NT2/D1 (cell line): Measurements from ENCODE around the gene CRAT.

Experiments
- DNase-seq: peaks from one replicate; pipeline ENCODE4 v3.0.0-alpha.2; 2011; ENCODE audit warnings: low read depth, low spot score
- H3K27me3 ChIP-seq: 2 replicates; pipeline ENCODE4 v1.6.0; 2011; ENCODE audit warnings: mild to moderate bottlenecking; ENCODE audit not compliant: insufficient read length, insufficient read depth
- H3K36me3 ChIP-seq: 2 replicates; pipeline ENCODE4 v1.6.1; 2011; ENCODE audit warnings: mild to moderate bottlenecking, low read length, mixed read lengths; ENCODE audit not compliant: insufficient read depth, insufficient read length
- H3K4me1 ChIP-seq: 2 replicates; pipeline ENCODE4 v1.5.1; 2011; ENCODE audit not compliant: insufficient read depth, insufficient read length
- H3K4me3 ChIP-seq: 2 replicates; pipeline ENCODE4 v1.5.1; 2011; ENCODE audit warnings: low read depth; ENCODE audit not compliant: insufficient read length
- H3K9ac ChIP-seq: 2 replicates; pipeline ENCODE4 v1.6.0; 2011; ENCODE audit warnings: low read depth; ENCODE audit not compliant: insufficient read length
- H3K9me3 ChIP-seq: 2 replicates; pipeline ENCODE4 v1.5.1; 2011; ENCODE audit warnings: mild to moderate bottlenecking, low read length; ENCODE audit not compliant: insufficient read depth
- SUZ12 ChIP-seq: IDR thresholded peaks from 2 replicates; pipeline ENCODE4 v1.6.1; 2011; ENCODE audit not compliant: insufficient read length, insufficient read depth; ENCODE audit errors: extremely low read depth
- YY1 ChIP-seq: IDR thresholded peaks from 2 replicates; pipeline ENCODE4 v1.6.1; 2011; ENCODE audit not compliant: insufficient read length, insufficient read depth
- ZNF274 ChIP-seq: IDR thresholded peaks from 2 replicates; pipeline ENCODE4 v1.6.1; 2011; ENCODE audit warnings: mild to moderate bottlenecking, low read depth, low read length

The CRAT gene

DNA sequence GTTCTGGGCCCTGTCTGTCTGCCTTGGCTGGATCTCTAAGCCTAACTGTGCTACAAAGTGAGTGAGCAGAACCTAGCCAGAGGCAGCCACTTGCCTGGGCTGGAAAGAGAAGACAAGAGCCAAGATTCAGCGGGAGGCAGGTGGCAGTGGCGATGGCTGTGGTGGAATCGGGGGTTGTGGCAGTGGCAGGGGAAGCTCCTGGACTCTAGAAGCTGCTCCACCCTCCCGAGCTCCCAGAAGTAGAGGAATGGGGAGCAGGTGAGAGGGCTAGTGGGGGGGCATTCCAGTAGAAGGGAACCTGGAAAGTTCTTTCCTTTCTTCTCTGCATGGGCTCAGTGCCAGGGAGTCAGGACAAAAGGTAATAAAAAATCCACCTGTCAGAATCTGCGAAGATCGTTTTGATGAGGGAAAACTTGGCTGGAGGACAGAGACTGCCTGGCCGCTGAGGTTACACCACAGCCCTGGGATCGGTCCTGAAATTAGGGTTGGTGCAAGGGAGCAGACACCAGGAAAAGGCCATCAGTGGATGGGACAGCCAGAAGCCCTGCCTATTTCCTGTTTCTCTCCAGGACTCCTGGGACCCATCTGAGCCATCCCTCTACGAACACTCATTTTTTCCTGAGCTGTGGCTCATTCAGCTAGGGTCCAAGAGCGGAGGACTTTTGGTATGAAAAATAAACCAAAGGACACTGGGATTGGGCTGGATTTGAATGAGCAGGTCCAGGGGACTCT is 1.6 kb downstream of the CRAT start:
- no peak overlapping the region for H3K9ac ChIP-seq
- peaks cover 6% of the 10 kb centered on the region for H3K36me3 ChIP-seq
- no peaks in the 10 kb centered on the region for H3K9me3 ChIP-seq
- no peak for DNase-seq
- H3K4me1 ChIP-seq, result peaks cover 7% of the 10 kb centered on the region
- TF ChIP-seq SUZ12 (no peak), YY1 (no peak), ZNF274 (no peak)
- peaks cover 23% of the 10 kb centered on the region for H3K27me3 ChIP-seq
- H3K4me3 ChIP-seq, result no peak overlapping the region

- peaks cover 23% of the 10 kb centered on the region for H3K27me3 ChIP-seq
- H3K9ac ChIP-seq, result no peak overlapping the region
- TF ChIP-seq ZNF274 (no peak), SUZ12 (no peak), YY1 (no peak)
These were observed 2.3 kb downstream of the CRAT start for GRCh38 chr9:129108083-129108804.

GRCh38 chr9:129107651-129108050 is 2.9 kb downstream of the CRAT start:
- no peak for DNase-seq
- Histone ChIP-seq H3K4me3 (no peak overlapping the region), H3K9me3 (no peaks in the 10 kb centered on the region), H3K36me3 (peaks cover 6% of the 10 kb centered on the region), H3K27me3 (peaks cover 23% of the 10 kb centered on the region), H3K4me1 (peaks cover 9% of the 10 kb centered on the region), H3K9ac (no peak overlapping the region)
- no peak for TF ChIP-seq ZNF274
- TF ChIP-seq SUZ12, result no peak
- TF ChIP-seq YY1, result no peak

More at GRCh38 chr9:129108083-129108804, 2.3 kb downstream of the CRAT start:
- no peaks in the 10 kb centered on the region for H3K9me3 ChIP-seq
- H3K4me1 ChIP-seq, result peaks cover 9% of the 10 kb centered on the region
- DNase-seq, result no peak
- no peak overlapping the region for H3K4me3 ChIP-seq
- peaks cover 6% of the 10 kb centered on the region for H3K36me3 ChIP-seq

- Histone ChIP-seq H3K9ac (no peak overlapping the region), H3K36me3 (peaks cover 6% of the 10 kb centered on the region)
- no peak for TF ChIP-seq ZNF274
These were observed 4.5 kb downstream of the CRAT start for GRCh38 chr9:129105857-129106694.

GRCh38 chr9:129104051-129104450 is 6.5 kb downstream of the CRAT start:
- no peak for DNase-seq
- Histone ChIP-seq H3K4me1 (peaks cover 9% of the 10 kb centered on the region), H3K9ac (no peak overlapping the region), H3K36me3 (peaks cover 6% of the 10 kb centered on the region), H3K9me3 (no peaks in the 10 kb centered on the region), H3K27me3 (peaks cover 16% of the 10 kb centered on the region), H3K4me3 (no peak overlapping the region)
- TF ChIP-seq YY1, result no peak
- TF ChIP-seq ZNF274, result no peak
- TF ChIP-seq SUZ12, result no peak

More at GRCh38 chr9:129105857-129106694, 4.5 kb downstream of the CRAT start:
- Histone ChIP-seq H3K27me3 (peaks cover 28% of the 10 kb centered on the region), H3K4me3 (no peak overlapping the region), H3K4me1 (peaks cover 9% of the 10 kb centered on the region), H3K9me3 (no peaks in the 10 kb centered on the region)
- DNase-seq, result no peak

DNA sequence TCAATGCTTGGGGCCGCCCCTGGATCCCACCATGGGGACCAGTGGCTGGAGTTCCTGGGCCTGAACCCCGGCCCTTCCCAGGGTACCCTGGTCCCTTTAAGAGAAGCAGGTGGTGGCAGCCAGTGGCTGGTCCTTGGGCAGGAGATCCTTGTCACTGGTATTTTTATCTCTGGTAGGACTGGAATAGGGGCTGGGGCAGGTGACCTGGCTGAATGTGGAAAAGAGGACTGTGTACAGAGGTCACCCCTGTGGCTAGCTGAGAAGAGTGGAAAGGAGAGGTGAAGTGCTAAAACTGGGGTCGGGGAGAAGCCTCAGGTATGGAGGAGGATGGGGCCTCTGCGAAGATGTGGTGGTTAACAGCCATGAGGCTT is 7.0 kb downstream of the CRAT start:
- peaks cover 6% of the 10 kb centered on the region for H3K36me3 ChIP-seq

More for the DNA sequence above, 7.0 kb downstream of the CRAT start:
- Histone ChIP-seq H3K9ac (no peak overlapping the region), H3K4me3 (no peak overlapping the region), H3K27me3 (peaks cover 12% of the 10 kb centered on the region), H3K4me1 (peaks cover 9% of the 10 kb centered on the region), H3K9me3 (no peaks in the 10 kb centered on the region)
- TF ChIP-seq ZNF274 (no peak), YY1 (no peak), SUZ12 (no peak)
- no peak for DNase-seq
